Stimulated activated CD8-positive, alpha-beta memory T cell treated with anti-CD3 and anti-CD28 coated beads, Interleukin-4, amount 100 ng/mL, for 24 hours (primary cell): ENCODE measurements around the gene QSOX1.

Experiments
- DNase-seq: peaks from one replicate; pipeline ENCODE4 v3.0.0-alpha.2; 2020; ENCODE audit warnings: low read depth

The QSOX1 gene

GRCh38 chr1:180170546-180171151, 16.0 kb downstream of the QSOX1 start:
- no peak for DNase-seq

GRCh38 chr1:180171691-180172090, 17.0 kb downstream of the QSOX1 start:
- DNase-seq = no peak

GRCh38 chr1:180173451-180173850, 18.8 kb downstream of the QSOX1 start:
- no peak for DNase-seq

DNA sequence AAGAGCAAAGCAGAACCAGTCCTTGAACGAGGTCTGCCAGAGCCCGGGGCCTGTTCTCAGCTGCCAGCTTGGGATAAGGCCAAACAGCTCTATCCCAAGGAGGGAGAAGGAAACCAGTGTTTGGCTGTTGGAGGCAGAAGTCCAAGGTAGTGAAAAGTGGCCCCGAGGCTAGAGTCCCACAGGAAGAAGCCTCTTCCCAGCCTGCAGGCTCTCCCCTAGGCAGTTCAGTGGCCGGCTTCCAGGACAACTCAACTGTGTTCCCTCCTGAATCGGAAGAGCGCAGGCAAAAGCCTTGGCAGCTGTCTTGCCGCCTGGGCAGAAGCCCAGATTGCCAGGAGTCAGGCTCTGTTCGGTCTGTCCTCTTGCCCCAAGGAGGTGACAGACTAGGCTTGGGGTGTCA, 19.3 kb downstream of the QSOX1 start:
- DNase-seq = no peak

- no peak for DNase-seq
These were observed 20.6 kb downstream of the QSOX1 start for GRCh38 chr1:180175291-180175690.

DNA sequence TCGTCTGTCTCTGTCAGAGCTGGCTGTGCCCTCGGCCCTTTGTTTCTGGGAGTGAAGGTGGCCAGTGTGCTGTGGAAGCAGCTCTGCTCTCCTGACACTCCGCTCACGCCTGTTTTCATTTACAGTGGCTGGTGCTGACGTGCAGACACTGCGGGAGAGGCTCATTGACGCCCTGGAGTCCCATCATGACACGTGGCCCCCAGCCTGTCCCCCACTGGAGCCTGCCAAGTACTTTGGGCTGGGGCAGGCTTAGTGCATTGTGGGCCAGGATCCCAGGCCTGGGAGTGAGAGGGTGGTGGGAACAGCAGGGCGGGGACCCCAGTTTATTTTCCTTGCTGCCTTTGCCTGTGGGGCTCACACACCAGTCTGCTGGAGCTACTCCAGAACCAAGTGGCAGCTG, 21.1 kb downstream of the QSOX1 start:
- DNase-seq = no peak

DNA sequence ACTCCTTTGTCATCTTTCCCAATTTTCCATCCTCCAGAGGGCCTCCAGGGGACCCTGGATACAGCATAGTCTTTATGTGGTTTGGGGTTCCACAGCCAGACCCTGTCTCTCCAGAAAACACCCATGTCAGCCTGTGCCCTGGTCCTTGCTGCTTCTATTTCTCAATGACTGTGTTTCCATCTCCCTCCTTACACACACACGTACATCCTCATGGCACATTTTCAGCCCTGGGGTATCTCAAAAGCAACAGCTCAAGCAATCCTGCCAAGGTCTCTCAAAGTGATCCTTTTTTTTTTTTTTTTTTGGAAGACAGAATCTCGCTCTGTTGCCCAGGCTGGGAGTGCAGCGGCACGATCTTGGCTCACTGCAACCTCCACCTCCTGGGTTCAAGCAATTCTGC, 22.3 kb downstream of the QSOX1 start:
- no peak for DNase-seq

GRCh38 chr1:180177931-180178330, 23.3 kb downstream of the QSOX1 start:
- DNase-seq = no peak

GRCh38 chr1:180178511-180179161, 24.0 kb downstream of the QSOX1 start:
- peak; percentile 44 for DNase-seq

- DNase-seq = no peak
These were observed 24.7 kb downstream of the QSOX1 start for GRCh38 chr1:180179162-180179957.

DNA sequence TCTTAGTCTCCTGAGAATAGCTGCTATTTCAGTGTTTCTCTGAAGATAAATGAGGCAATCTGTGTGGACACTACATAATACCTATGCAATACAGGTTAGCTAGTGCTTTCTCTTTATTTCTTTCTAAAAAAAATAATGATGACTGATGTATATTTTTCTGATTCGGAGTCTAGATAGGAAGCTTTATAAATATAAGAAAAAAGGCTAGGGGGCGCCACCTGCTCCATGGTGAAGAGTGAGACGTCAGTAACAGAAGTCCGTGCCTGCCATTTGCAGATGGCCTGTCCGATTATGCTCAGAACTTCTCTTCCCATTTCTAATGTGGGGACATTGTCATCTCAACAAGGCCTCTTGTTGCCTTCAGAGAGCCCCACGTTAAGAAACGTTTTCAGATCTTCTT, 26.4 kb downstream of the QSOX1 start:
- no peak for DNase-seq

GRCh38 chr1:180181996-180182642, 27.4 kb downstream of the QSOX1 start:
- no peak for DNase-seq

- no peak for DNase-seq
These were observed 28.1 kb downstream of the QSOX1 start for GRCh38 chr1:180182643-180183311.

- no peak for DNase-seq
These were observed 28.8 kb downstream of the QSOX1 start for GRCh38 chr1:180183426-180183825.

GRCh38 chr1:180184041-180184440, 29.4 kb downstream of the QSOX1 start:
- DNase-seq = no peak

DNA sequence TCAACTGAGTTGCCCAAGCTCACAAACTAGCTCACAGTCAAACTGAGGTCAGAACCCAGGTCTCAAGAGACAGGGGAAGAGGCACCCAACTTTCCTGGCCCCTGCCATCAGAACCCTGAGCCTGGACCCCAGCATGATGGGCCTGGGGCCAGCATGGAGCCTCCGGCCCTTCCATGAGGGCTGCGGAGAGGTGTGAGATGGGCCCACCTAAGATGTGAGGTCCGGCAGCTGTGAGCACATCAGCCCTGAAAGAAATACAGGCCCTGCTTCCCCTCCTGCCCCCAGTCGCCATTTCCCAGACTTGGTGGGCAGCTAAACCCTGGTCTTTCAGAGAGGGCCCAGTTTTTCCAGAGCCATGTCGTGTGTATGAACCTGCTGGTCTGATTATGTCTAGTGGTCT, 30.6 kb downstream of the QSOX1 start:
- no peak for DNase-seq

DNA sequence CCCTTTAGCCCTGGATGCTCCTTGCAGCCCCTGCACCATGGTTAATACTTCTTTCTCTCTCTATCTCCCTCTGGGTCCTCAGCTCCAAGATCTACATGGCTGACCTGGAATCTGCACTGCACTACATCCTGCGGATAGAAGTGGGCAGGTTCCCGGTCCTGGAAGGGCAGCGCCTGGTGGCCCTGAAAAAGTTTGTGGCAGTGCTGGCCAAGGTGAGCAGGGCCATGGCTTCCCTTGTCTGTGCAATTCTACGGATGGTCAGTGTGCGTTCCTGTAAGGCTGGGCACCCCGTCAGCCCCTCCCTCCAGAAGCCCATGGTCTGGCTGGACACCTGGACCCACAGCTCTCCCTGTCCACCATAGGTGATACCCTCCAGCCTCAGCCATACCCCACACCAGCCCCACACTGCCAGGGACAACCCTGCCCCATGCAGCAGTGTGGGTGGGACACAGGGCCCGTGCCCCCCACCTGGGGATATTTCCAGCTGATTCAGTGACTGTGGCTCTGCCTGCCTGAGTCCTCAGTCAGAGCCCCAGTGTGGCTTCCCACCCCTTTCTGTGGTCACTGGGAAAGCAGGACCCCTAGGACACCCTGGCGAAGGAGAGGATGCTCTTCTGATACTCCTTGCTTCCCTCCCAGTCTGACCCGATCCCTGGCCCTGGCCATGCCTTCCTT, 31.4 kb downstream of the QSOX1 start:
- DNase-seq = no peak

GRCh38 chr1:180186831-180187230, 32.2 kb downstream of the QSOX1 start:
- no peak for DNase-seq

- no peak for DNase-seq
These were observed 33.0 kb downstream of the QSOX1 start for GRCh38 chr1:180187626-180188025.

DNA sequence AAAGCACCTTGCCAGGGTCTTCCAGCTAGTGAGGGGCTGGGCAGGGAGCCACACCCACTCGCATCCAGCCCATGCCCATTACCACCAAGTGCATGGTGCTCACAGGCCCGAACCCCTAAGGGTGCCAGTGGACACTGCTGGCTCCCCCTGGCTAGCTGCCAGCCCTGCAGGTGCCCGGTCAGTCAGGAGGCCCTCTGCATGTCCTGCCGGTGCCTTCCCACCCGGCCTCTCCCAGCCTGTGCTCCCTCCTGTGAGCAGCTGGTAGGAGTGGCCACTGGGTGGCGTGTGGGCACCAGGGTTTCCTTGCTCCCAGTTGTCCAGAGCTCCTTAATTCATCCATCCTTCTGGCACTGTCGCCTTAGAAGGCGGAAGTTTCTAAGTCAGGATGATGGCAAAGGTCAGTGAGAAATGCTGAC, 33.4 kb downstream of the QSOX1 start:
- DNase-seq = no peak

GRCh38 chr1:180188684-180189175, 34.1 kb downstream of the QSOX1 start:
- no peak for DNase-seq
